Stimulated activated CD4-positive, alpha-beta T cell treated with anti-CD3 and anti-CD28 coated beads, TNF-alpha, amount 100 ng/mL, for 4 hours (primary cell): ENCODE data around the gene SRA1.
A peak's percentile ranks its signal among the peaks of the same experiment; 100 is the strongest.

ENCODE experiments used
- DNase-seq, 3 experiments: peaks; one replicate each; pipeline ENCODE4 v3.0.0-alpha.2; 2020; ENCODE audit warnings: low read depth in 3 of 3

Gene SRA1

GRCh38 chr5:140570488-140570887 lies 13.2 kb upstream of the SRA1 start:
- no peak for DNase-seq

GRCh38 chr5:140570058-140570457 lies 12.8 kb upstream of the SRA1 start:
- DNase-seq, result no peak

GRCh38 chr5:140569197-140569596 lies 11.9 kb upstream of the SRA1 start:
- no peak for DNase-seq

GRCh38 chr5:140568443-140569063 lies 11.3 kb upstream of the SRA1 start:
- no peak for DNase-seq

- no peak for DNase-seq
Observed at GRCh38 chr5:140567871-140568270, 10.6 kb upstream of the SRA1 start.

GRCh38 chr5:140567136-140567818 lies 10.0 kb upstream of the SRA1 start:
- DNase-seq, result no peak

DNA sequence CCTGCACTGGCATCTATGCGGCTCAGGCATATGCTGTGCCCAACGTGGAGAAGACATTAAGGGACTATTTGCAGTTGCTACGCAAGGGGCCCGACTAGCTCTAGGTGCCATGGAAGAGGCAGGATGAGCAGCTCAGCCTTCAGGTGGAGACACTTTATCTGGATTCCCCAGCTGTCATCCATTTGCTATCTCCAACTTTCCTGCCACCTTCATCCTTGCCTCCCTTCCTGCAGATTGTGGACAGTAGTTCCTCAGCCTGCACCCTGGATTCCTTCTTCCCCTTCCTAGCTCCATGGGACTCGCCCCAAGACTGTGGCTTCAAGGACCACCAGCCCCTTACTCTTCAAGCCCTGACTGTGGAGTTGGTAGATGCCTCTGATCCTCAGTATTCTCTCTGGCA lies 9.4 kb upstream of the SRA1 start:
- DNase-seq, result no peak

DNA sequence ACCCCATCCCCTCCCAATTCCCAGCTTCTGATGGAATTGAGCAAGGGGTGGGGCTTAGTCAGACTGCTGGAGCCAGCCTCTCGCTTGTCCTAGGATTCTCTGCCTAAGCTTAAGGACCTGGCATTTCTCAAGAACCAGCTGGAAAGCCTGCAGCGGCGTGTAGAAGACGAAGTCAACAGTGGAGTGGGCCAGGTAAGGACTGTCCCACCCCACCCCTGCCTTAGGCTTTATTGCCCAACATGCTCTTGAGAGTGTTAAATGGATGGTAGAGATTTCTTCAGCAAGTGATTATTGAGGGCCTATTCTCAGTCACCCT lies 8.5 kb upstream of the SRA1 start:
- no peak for DNase-seq

DNA sequence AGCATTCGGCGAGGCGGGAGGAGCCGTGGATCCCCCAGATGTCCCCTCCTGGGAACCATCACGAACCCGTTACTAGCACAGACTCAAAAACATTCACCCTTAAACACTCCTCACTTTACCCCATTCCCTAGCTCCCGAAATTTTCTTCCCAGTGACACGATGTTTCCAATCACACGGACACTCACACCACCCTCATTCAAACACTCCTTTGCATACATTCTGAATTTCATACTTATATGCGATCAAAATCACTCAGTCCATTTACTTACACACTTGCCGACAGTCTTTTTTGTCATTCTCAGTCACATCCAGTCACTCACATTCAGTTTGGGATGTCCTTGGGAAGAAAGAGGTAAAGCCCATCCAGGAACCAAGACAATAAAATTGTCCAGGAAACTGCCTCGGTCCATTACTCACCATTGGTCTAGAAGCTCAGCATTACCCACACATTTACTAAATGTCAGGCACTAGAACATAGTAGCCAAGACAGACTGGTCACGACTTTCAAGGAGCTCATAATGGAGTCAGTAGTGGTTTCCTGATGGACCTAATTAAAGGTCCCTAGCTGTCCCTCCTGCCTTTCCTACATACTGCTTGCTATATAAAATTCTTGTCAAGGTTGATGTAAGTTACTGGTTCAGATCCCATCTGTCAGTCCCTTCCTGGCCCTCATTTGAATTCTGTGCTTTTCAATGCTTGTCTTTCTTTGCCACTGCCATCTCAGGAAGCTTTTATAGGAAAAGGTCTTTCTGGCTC lies 7.9 kb upstream of the SRA1 start:
- no peak for DNase-seq

DNA sequence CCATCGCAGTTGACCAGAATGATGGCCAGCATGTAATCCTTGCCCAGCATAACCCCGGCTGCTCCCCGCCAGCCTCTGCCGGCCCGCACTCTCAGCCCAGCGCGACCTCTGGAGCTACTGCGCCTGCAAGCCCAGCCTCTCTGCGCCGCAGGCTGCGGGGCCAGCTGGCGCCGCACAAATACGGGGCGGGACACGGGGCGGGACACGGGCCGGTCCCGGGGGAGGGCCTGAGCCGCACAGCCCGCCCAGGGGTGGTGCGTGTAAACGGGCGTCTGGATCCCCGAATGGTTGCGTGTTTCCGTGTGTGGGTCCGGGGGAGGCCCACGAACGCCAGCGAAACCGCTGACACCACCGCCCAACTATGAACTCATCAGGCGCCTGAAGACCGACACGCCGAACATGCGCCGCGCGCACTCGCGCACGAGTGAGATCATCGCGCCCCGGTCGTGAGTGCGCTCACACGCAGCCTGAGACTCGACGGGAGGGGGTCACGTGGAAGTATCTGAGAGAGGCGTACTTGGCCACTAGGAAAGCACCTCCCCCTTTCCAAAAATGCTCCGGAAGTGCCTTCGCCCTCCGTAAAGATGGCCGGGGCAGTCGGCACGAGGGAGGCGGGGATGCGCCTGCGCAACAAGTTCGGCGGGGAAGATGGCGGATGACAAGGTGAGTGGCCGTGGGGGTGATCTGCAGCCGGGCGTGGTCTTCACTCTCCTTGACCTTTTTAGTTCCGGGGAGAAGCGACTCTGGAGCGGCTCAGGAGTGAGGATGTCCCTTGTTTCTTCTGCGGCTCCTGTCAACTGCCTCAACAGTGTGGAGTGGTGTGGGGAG lies 7.1 kb upstream of the SRA1 start, which contains the start of the genes APBB3 and SLC35A4:
APBB3 (minus strand) TSS at position 403 of the 828 bp plus-strand sequence; CDS start at position 50, 353 bp downstream.
SLC35A4 (plus strand) TSS at position 633 of the 828 bp plus-strand sequence. CDS start 2,342 bp downstream, outside the sequence.
- DNase-seq, result peak; percentile 88 to 96 (median 93)

DNA sequence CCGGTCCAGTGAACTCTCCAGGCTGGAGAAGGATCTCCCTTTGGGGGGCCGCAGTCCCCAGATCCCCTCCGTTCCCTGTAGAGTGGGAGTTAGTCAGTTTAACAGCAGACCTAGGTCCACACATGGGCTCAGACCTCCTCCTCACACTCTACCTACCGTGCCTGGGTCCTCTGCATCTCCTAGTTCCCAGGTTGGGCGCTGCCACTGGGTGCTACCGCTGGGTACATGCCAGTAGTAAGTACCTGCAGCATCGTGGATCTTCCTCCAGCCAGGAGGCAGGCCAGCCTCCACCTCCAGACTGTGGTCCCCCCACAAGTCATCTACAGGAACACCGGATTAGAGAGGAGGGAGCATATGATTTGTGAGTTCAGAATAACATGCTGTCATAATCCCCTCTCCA lies 6.3 kb upstream of the SRA1 start:
- DNase-seq, result no peak

GRCh38 chr5:140561753-140562523 lies 4.7 kb upstream of the SRA1 start:
- DNase-seq, result no peak

- DNase-seq, result no peak
Observed at GRCh38 chr5:140560227-140560626, 3.0 kb upstream of the SRA1 start.

- DNase-seq, result no peak
Observed at GRCh38 chr5:140558542-140558941, 1.3 kb upstream of the SRA1 start.

GRCh38 chr5:140557965-140558364 lies 692 bp upstream of the SRA1 start:
- no peak for DNase-seq

GRCh38 chr5:140556438-140556837 lies 835 bp downstream of the SRA1 start:
- no peak for DNase-seq

DNA sequence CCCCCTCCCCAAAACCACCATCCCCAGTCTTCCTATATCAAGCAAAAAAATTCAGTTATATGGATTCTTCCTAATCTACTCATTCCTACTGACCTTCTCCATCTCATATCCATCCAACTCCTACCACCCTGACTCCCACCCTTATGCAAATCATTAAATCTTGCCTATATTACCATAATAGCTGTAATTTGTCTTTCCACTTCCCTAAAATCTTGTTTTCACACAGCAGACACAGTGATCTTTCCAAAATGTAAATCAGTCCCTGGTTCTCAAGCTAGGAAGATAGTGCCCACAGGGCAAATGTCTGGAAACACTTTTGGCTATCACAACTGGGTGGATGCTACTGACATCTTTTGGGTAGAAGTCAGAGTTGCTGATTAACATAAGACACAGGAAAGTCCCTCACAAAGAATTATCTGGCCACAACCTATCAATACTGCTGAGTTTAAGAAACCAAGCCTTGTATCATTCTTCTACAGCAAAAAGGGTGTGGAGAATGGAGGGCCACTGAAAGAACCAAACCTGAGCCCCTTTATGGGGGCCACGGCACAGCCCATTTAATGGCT lies 1.4 kb downstream of the SRA1 start:
- no peak for DNase-seq

DNA sequence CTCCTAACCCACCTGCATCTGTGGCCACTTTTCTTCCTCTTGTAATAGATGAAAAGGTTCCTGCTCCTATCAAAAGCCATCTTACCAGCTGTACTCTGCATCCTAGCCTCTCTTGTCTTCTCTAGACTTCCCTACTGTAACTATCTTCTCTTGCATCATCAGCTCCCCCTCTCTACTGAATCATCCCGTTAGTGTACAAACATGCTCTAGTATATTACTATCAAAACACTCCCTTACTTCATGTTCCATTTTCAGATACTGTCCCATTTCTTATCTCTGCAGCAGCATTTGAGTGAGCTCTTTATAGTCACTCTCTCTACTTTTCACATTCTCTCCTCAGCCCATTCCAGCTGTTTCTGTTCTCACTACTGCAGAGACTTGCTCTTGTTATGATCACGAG lies 2.8 kb downstream of the SRA1 start:
- no peak for DNase-seq

DNA sequence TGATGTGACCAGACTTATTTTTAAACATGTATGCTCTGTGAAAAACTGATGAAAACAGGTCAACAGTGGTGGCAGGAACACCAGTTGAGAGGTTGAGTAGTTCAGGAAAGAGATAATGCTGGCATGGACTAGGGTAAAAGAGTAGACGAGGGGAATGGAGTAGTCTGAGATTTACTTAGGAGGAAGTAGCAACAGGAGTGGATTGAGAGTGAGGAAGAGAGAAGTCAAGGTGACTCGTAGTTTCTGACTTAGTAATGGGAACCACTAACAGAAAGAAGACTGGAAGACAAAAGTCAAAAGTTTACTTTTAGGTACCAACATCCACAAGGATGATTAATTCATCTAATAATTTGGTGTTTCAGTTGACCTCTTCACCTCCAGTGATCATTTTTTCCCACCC lies 3.6 kb downstream of the SRA1 start:
- DNase-seq, result no peak

- no peak for DNase-seq
Observed at GRCh38 chr5:140551872-140552271, 5.4 kb downstream of the SRA1 start.
